Activated T-helper 1 cell treated with Interleukin-2 at 50 U/mL for 16 hours (primary cell): ENCODE data around the gene CDK4.

Source experiments
- DNase-seq: peaks from one replicate; pipeline ENCODE4 v3.0.0-alpha.2; 2020; ENCODE audit warnings: low read depth

CDK4 gene

GRCh38 chr12:57771873-57772428 is 19.8 kb upstream of the CDK4 start, which contains the start of gene METTL1:
Gene METTL1, minus strand, starts transcription at chr12:57772105. Its CDS starts 22 bp downstream, at chr12:57772083.
- peak; percentile 76 for DNase-seq

GRCh38 chr12:57771236-57771872 is 19.2 kb upstream of the CDK4 start:
- DNase-seq: peak; percentile 55

GRCh38 chr12:57770734-57771133 is 18.6 kb upstream of the CDK4 start:
- DNase-seq: no peak

GRCh38 chr12:57769594-57769993 is 17.5 kb upstream of the CDK4 start:
- DNase-seq: no peak

- no peak for DNase-seq
Observed at GRCh38 chr12:57767876-57768275, 15.8 kb upstream of the CDK4 start.

- DNase-seq: no peak
Observed at GRCh38 chr12:57767305-57767698, 15.2 kb upstream of the CDK4 start.

- DNase-seq: no peak
Observed at GRCh38 chr12:57766464-57767304, 14.6 kb upstream of the CDK4 start, which contains the start of gene CYP27B1. Gene CYP27B1, minus strand, starts transcription at chr12:57767078. Its CDS starts 37 bp downstream, at chr12:57767041.

- no peak for DNase-seq
Observed at GRCh38 chr12:57765698-57766463, 13.8 kb upstream of the CDK4 start.

- DNase-seq: no peak
Observed at GRCh38 chr12:57765003-57765697, 13.0 kb upstream of the CDK4 start.

GRCh38 chr12:57764662-57765002 is 12.5 kb upstream of the CDK4 start:
- DNase-seq: no peak

GRCh38 chr12:57763881-57764661 is 12.0 kb upstream of the CDK4 start:
- no peak for DNase-seq

- no peak for DNase-seq
Observed at GRCh38 chr12:57762463-57762862, 10.4 kb upstream of the CDK4 start.

GRCh38 chr12:57761391-57761998 is 9.4 kb upstream of the CDK4 start:
- no peak for DNase-seq

GRCh38 chr12:57760347-57760982 is 8.4 kb upstream of the CDK4 start:
- DNase-seq: no peak

- no peak for DNase-seq
Observed at GRCh38 chr12:57759360-57759980, 7.4 kb upstream of the CDK4 start.

GRCh38 chr12:57758552-57759359 is 6.6 kb upstream of the CDK4 start:
- DNase-seq: no peak

GRCh38 chr12:57757771-57758170 is 5.7 kb upstream of the CDK4 start:
- DNase-seq: no peak
